H9 (cell line): ENCODE measurements around the gene ADCY4. TPM values are rescaled to one million over a fixed set of nuclear protein-coding genes. Genes with fewer than 3 reads are reported as not detected.

Experiments
- DNase-seq: peaks from one replicate; pipeline ENCODE4 v3.0.0-alpha.2; 2017
- H2AFZ ChIP-seq: one replicate; pipeline ENCODE4 v1.6.1; 2013; ENCODE audit warnings: mild to moderate bottlenecking, low read length, control low read depth, moderate library complexity
- H2AK5ac ChIP-seq: 2 replicates; pipeline ENCODE4 v1.6.1; 2013; ENCODE audit warnings: low read length, control low read depth, mixed read lengths; ENCODE audit not compliant: insufficient read length
- H2BK120ac ChIP-seq: one replicate; pipeline ENCODE4 v1.6.1; 2013; ENCODE audit warnings: low read depth, mild to moderate bottlenecking, low read length, control low read depth, inconsistent platforms; ENCODE audit not compliant: poor library complexity, severe bottlenecking
- H2BK12ac ChIP-seq: 2 replicates; pipeline ENCODE4 v1.6.1; 2013; ENCODE audit warnings: low read length, control low read depth, mixed read lengths, low read depth; ENCODE audit not compliant: insufficient read length
- H2BK15ac ChIP-seq: 2 replicates; pipeline ENCODE4 v1.6.1; 2013; ENCODE audit warnings: low read depth, low read length, control low read depth
- H2BK20ac ChIP-seq: one replicate; pipeline ENCODE4 v1.6.1; 2013; ENCODE audit warnings: low read depth, mild to moderate bottlenecking, low read length, control low read depth, inconsistent platforms; ENCODE audit not compliant: poor library complexity, severe bottlenecking
- H2BK5ac ChIP-seq: 2 replicates; pipeline ENCODE4 v1.6.1; 2013; ENCODE audit warnings: low read length, control low read depth, mixed read lengths; ENCODE audit not compliant: insufficient read length
- H3K14ac ChIP-seq: 2 replicates; pipeline ENCODE4 v1.6.1; 2013; ENCODE audit warnings: low read length, control low read depth; ENCODE audit not compliant: insufficient read depth
- H3K18ac ChIP-seq: 2 replicates; pipeline ENCODE4 v1.6.1; 2013; ENCODE audit warnings: low read depth, mild to moderate bottlenecking, mixed read lengths, low read length, control low read depth; ENCODE audit not compliant: insufficient read length
- H3K23ac ChIP-seq: 2 replicates; pipeline ENCODE4 v1.6.1; 2013; ENCODE audit warnings: low read length, control low read depth, mixed read lengths, low read depth; ENCODE audit not compliant: insufficient read length
- H3K23me2 ChIP-seq: 2 replicates; pipeline ENCODE4 v1.6.1; 2013; ENCODE audit warnings: low read depth, mild to moderate bottlenecking, mixed read lengths, low read length, control low read depth; ENCODE audit not compliant: insufficient read length, poor library complexity, severe bottlenecking
- H3K27ac ChIP-seq: 2 replicates; pipeline ENCODE4 v1.5.1; 2013; ENCODE audit warnings: low read length, control low read depth, mixed read lengths, low read depth; ENCODE audit not compliant: insufficient read length
- H3K27me3 ChIP-seq: 2 replicates; pipeline ENCODE4 v1.6.1; 2013; ENCODE audit warnings: low read length, control low read depth, inconsistent platforms; ENCODE audit not compliant: insufficient read depth
- H3K4ac ChIP-seq: 2 replicates; pipeline ENCODE4 v1.6.1; 2013; ENCODE audit warnings: low read depth, mild to moderate bottlenecking, control low read depth, inconsistent platforms, low read length, moderate library complexity
- H3K4me1 ChIP-seq: 2 replicates; pipeline ENCODE4 v1.6.1; 2013; ENCODE audit warnings: low read length, control low read depth, inconsistent platforms; ENCODE audit not compliant: insufficient read depth
- H3K4me2 ChIP-seq: 2 replicates; pipeline ENCODE4 v1.6.1; 2013; ENCODE audit warnings: low read length, control low read depth, mixed read lengths; ENCODE audit not compliant: insufficient read length, insufficient read depth
- H3K56ac ChIP-seq: 2 replicates; pipeline ENCODE4 v1.6.1; 2013; ENCODE audit warnings: low read depth, mild to moderate bottlenecking, mixed read lengths, low read length, control low read depth; ENCODE audit not compliant: insufficient read length
- H3K79me1 ChIP-seq: 2 replicates; pipeline ENCODE4 v1.6.1; 2013; ENCODE audit warnings: low read depth, mild to moderate bottlenecking, moderate library complexity, low read length, control low read depth, inconsistent platforms; ENCODE audit not compliant: insufficient read depth, poor library complexity, severe bottlenecking
- H3K79me2 ChIP-seq: 2 replicates; pipeline ENCODE4 v1.6.1; 2013; ENCODE audit warnings: low read length, control low read depth, inconsistent platforms; ENCODE audit not compliant: insufficient read depth
- H3K9ac ChIP-seq: 2 replicates; pipeline ENCODE4 v1.6.1; 2013; ENCODE audit warnings: low read length, control low read depth, mixed read lengths; ENCODE audit not compliant: insufficient read length; ENCODE audit errors: extremely low read depth
- H3K9me3 ChIP-seq: one replicate; pipeline ENCODE4 v1.6.1; 2013; ENCODE audit warnings: low read depth, low read length, inconsistent platforms; ENCODE audit not compliant: control insufficient read depth
- H3T11ph ChIP-seq: one replicate; pipeline ENCODE4 v1.6.1; 2013; ENCODE audit warnings: mild to moderate bottlenecking, low read length, control low read depth, inconsistent platforms
- H4K20me1 ChIP-seq: one replicate; pipeline ENCODE4 v1.6.1; 2013; ENCODE audit not compliant: control insufficient read depth, insufficient read length, insufficient read depth
- H4K5ac ChIP-seq: 2 replicates; pipeline ENCODE4 v1.6.1; 2013; ENCODE audit warnings: low read depth, mild to moderate bottlenecking, mixed read lengths, low read length, control low read depth; ENCODE audit not compliant: insufficient read length
- H4K8ac ChIP-seq: replicated peaks from 2 replicates; pipeline ENCODE4 v1.6.1; 2013; ENCODE audit warnings: low read length, control low read depth, mixed read lengths, low read depth; ENCODE audit not compliant: insufficient read length
- H4K91ac ChIP-seq: 2 replicates; pipeline ENCODE4 v1.6.1; 2013; ENCODE audit warnings: low read depth, mild to moderate bottlenecking, moderate library complexity, mixed read lengths, low read length, control low read depth; ENCODE audit not compliant: insufficient read length
- H3K27ac Mint-ChIP-seq, 3 experiments: 2 replicates in 2 of 3; 3 replicates in 1 of 3; pipeline ENCODE4 v1.8.0; 2020 to 2021; ENCODE audit warnings: mixed read lengths in 3 of 3, mild to moderate bottlenecking in 1 of 3, moderate library complexity in 1 of 3
- H3K27me3 Mint-ChIP-seq: 2 replicates; pipeline ENCODE4 v1.8.0; 2021; ENCODE audit warnings: low read depth, mild to moderate bottlenecking, moderate library complexity, mixed read lengths
- H3K36me3 Mint-ChIP-seq, 3 experiments: 2 replicates in 2 of 3; 3 replicates in 1 of 3; pipeline ENCODE4 v1.8.0; 2020 to 2021; ENCODE audit warnings: low read depth in 3 of 3, mixed read lengths in 3 of 3; ENCODE audit not compliant: insufficient read depth in 1 of 3
- H3K4me1 Mint-ChIP-seq, 2 experiments: 2 replicates each; pipeline ENCODE4 v1.8.0; 2020; ENCODE audit warnings: mixed read lengths in 2 of 2
- H3K4me3 Mint-ChIP-seq, 2 experiments: 2 replicates in 1 of 2; 3 replicates in 1 of 2; pipeline ENCODE4 v1.8.0; 2020 to 2021; ENCODE audit warnings: mild to moderate bottlenecking in 2 of 2, mixed read lengths in 2 of 2, moderate library complexity in 1 of 2
- H3K9me3 Mint-ChIP-seq, 2 experiments: 2 replicates in 1 of 2; 3 replicates in 1 of 2; pipeline ENCODE4 v1.8.0; 2020; ENCODE audit warnings: mild to moderate bottlenecking in 2 of 2, mixed read lengths in 2 of 2, moderate library complexity in 1 of 2
- CTCF ChIP-seq: fragments of 200-600 bp; sonication (generic); conservative IDR thresholded peaks from 3 replicates; pipeline ENCODE4 v1.8.0; 2021; ENCODE audit warnings: antibody characterized with exemption, mild to moderate bottlenecking
- WGBS: extraction: QIAGEN DNeasy Blood & Tissue Kit; methylation state at CpG from one replicate; pipeline ENCODE4 v1.1.7; 2013; ENCODE audit warnings: missing lambda C conversion rate, low lambda C conversion rate, mixed read lengths; ENCODE audit not compliant: insufficient read length; ENCODE audit errors: extremely low coverage; 5-methylcytosine and 5-hydroxymethylcytosine counted together
- total RNA-seq: library from RNA; stranded (reverse); gene quantifications from 2 replicates; pipeline ENCODE4 v1.2.1, GENCODE V29; 2021

Gene ADCY4
- total RNA-seq, 1 experiment from 2014 or later, result 0.09 TPM

GRCh38 chr14:24327303-24327702 lies 7.6 kb downstream of the ADCY4 start:
- Histone ChIP-seq H4K5ac (no peak overlapping the region), H3K79me2 (no peaks in the 10 kb centered on the region), H2BK15ac (no peak overlapping the region), H4K8ac (no peak overlapping the region), H3K14ac (no peak overlapping the region), H3K79me1 (no peaks in the 10 kb centered on the region), H2AFZ (no peak overlapping the region), H3K23ac (no peak overlapping the region), H2BK12ac (no peak overlapping the region), H4K20me1 (no peaks in the 10 kb centered on the region), H3K4me1 (no peaks in the 10 kb centered on the region), H4K91ac (no peak overlapping the region), H3K56ac (no peak overlapping the region), H3K27me3 (no peaks in the 10 kb centered on the region; the same call in 1 of the 2 replicates), H3K4ac (no peak overlapping the region), H2AK5ac (no peak overlapping the region), H3T11ph (no peak overlapping the region), H2BK20ac (no peak overlapping the region), H2BK5ac (no peak overlapping the region), H3K27ac (no peak overlapping the region), H3K9me3 (no peaks in the 10 kb centered on the region), H3K4me2 (no peak overlapping the region), H2BK120ac (no peak overlapping the region), H3K18ac (no peak overlapping the region), H3K23me2 (peaks cover 2% of the 10 kb centered on the region), H3K9ac (no peak overlapping the region)
- H3K27me3 Mint-ChIP-seq, result peaks cover 72% of the 10 kb centered on the region
- H3K36me3 Mint-ChIP-seq, result no peaks in the 10 kb centered on the region
- H3K4me3 Mint-ChIP-seq, result no peak overlapping the region
- no CpG with 5 or more reads among the region's 2 CpGs for WGBS
- DNase-seq, result no peak
- H3K27ac Mint-ChIP-seq, result no peak overlapping the region
- peaks cover 6 to 7% of the 10 kb centered on the region in 2 experiments for H3K4me1 Mint-ChIP-seq
- H3K9me3 Mint-ChIP-seq, result no peaks in the 10 kb centered on the region; a peak in 3 of 5 replicates
- TF ChIP-seq CTCF, result no peak
